ENCODE results near the gene TGM2.
A peak's percentile ranks its signal among the peaks of the same experiment; 100 is the strongest.

GRCh38 chr20:38187517-38187916 lies 22.4 kb upstream of the TGM2 start:
- TF ChIP-seq DLX4 (CRISPR knock-in tag; IDR thresholded peaks at IDR 0.05) (no peak), SAP30 (IDR thresholded peaks at IDR 0.05; ENCODE audit: borderline replicate concordance, insufficient read depth, low read depth, low read length, poor library complexity, severe bottlenecking) (no peak), CTCF (IDR thresholded peaks at IDR 0.05 in 2 of 3, conservative IDR thresholded peaks at IDR 0.05 in 1 of 3; ENCODE audit: insufficient read depth in 2 of 3, low read depth in 1 of 3, low read length in 3 of 3) (peak; percentile 41 to 55 (median 46); a peak in 5 of 6 replicates), POU5F1 (IDR thresholded peaks at IDR 0.05; ENCODE audit: borderline replicate concordance, low read depth, low read length, partially characterized antibody) (no peak), EZH2 (IDR thresholded peaks at IDR 0.05; ENCODE audit: borderline replicate concordance, low read depth, low read length) (no peak), EP300 (IDR thresholded peaks at IDR 0.05; ENCODE audit: low read length) (no peak), CUX1 (CRISPR knock-in tag; IDR thresholded peaks at IDR 0.05) (no peak), TAF15 (IDR thresholded peaks at IDR 0.05; ENCODE audit: low read depth, low read length) (no peak)
